ENCODE data around the gene WLS.

WLS gene

DNA sequence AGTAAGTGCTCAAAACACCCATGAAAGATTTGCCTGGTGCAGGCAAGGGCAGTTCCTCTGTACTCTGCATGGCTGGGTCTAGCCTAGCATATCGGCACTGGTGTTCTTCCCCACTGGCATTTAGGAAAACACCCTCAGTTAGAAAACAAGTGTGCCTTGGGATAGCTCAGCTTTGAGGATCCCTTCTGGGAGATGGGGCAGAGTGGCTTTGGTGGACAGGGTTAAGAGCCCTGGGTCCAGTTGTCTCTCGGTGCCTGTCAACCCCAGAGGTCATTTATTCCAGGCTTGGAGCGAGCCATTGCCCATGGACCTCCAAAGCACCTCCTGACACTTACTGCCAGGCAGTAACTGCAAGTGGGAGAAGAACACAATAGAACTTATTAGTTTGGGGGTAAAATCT lies 101.1 kb downstream of the WLS start:
- Histone ChIP-seq H3K27me3 (ENCODE audit: control insufficient read depth in 5 of 5, insufficient read depth in 4 of 5, low read length in 5 of 5) (no peaks in the 10 kb centered on the region), H3K9me3 (ENCODE audit: control insufficient read depth in 5 of 5, low read length in 5 of 5) (no peaks in the 10 kb centered on the region), H3K9ac (ENCODE audit: low read length in 5 of 5) (no peak overlapping the region), H3K27ac (ENCODE audit: low read depth, low read length) (no peak overlapping the region), H3K4me3 (ENCODE audit: low read depth in 1 of 5, low read length in 5 of 5) (no peak overlapping the region), H3K4me1 (ENCODE audit: control insufficient read depth in 5 of 5, insufficient read depth in 5 of 5, low read length in 5 of 5) (no peaks in the 10 kb centered on the region), H3K36me3 (ENCODE audit: control insufficient read depth in 5 of 5, insufficient read depth in 5 of 5, low read length in 5 of 5) (peaks cover 9 to 59% (median 29%) of the 10 kb centered on the region in 5 donors)

DNA sequence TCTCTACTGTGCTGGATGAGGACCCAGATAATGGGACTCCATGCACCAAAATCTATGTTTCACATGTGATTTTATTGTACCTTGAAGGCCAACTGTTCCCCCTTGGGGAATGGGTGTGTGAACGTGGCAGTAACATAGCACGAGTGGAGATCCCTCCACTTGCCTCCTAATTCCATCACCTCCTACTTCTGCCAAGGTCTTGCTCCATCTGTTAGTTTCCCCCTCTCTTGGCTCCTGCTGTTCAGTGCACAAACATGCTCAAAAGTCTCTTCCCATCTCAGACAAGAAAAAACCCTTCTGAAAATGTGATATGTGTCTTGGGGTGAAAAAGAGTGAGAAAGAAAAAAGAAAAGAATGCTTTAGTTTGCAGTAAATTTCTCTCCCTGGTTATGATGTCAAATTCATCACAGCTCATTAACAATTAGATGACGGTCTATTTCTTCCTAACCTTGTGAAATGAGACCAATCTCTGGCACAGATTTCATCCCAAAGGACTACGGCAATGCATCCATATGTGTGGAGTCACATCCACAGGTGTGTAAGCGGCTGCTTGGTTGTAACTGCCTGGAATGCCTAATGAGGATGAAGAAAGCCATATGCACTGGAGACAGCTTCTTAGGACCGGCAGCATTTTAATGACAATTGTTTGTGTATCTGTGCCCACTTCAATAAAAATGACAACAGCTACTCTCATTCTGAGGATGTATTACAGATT lies 102.6 kb downstream of the WLS start:
- Histone ChIP-seq H3K36me3 (ENCODE audit: control insufficient read depth in 5 of 5, insufficient read depth in 5 of 5, low read length in 5 of 5) (peaks cover 4 to 53% (median 29%) of the 10 kb centered on the region in 5 donors), H3K9me3 (ENCODE audit: control insufficient read depth in 5 of 5, low read length in 5 of 5) (no peaks in the 10 kb centered on the region), H3K9ac (ENCODE audit: low read length in 5 of 5) (no peak overlapping the region), H3K4me3 (ENCODE audit: low read depth in 1 of 5, low read length in 5 of 5) (no peak overlapping the region), H3K4me1 (ENCODE audit: control insufficient read depth in 5 of 5, insufficient read depth in 5 of 5, low read length in 5 of 5) (no peaks in the 10 kb centered on the region), H3K27me3 (ENCODE audit: control insufficient read depth in 5 of 5, insufficient read depth in 4 of 5, low read length in 5 of 5) (no peaks in the 10 kb centered on the region), H3K27ac (ENCODE audit: low read depth, low read length) (no peak overlapping the region)

DNA sequence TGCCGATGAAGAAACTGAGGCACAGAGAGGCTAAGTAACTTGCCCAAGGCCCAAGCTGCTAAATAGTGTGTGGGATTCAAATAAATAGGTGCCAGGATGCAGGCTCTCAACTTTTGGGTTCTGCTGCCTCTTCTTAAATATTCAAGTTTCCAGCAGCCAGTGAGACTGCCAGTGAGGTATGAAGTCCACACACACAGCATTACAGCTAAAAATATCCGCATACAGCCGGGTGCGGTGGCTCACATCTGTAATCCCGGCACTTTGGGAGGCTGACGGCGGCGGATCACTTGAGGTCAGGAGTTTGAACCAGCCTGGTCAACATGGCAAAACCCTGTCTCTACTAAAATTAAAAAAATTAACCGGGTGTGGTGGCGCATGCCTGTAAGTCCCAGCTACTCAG lies 103.5 kb downstream of the WLS start:
- Histone ChIP-seq H3K27ac (ENCODE audit: low read depth, low read length) (no peak overlapping the region), H3K9ac (ENCODE audit: low read length in 5 of 5) (no peak overlapping the region), H3K27me3 (ENCODE audit: control insufficient read depth in 5 of 5, insufficient read depth in 4 of 5, low read length in 5 of 5) (no peaks in the 10 kb centered on the region), H3K4me3 (ENCODE audit: low read depth in 1 of 5, low read length in 5 of 5) (no peak overlapping the region), H3K4me1 (ENCODE audit: control insufficient read depth in 5 of 5, insufficient read depth in 5 of 5, low read length in 5 of 5) (no peaks in the 10 kb centered on the region), H3K9me3 (ENCODE audit: control insufficient read depth in 5 of 5, low read length in 5 of 5) (no peaks in the 10 kb centered on the region), H3K36me3 (ENCODE audit: control insufficient read depth in 5 of 5, insufficient read depth in 5 of 5, low read length in 5 of 5) (peaks cover 4 to 50% (median 35%) of the 10 kb centered on the region in 5 donors)

DNA sequence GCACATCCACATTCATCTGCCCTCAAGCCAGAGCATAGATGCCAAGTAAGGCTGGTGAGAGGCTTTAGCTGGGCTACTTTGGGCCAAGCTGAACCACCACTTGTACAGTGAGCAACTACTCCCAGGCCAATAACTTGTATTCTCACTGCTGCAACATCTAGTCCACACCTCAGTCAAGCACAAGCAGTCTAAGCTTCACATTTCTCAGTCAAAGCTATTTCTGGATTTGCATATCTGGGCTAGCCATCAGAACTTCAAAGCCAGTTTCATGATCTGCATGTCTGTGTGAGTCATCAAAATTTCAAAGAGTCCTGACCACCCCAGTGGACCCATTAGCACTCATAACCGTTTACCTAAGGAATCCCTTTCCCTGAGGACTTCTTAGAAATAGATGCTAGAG lies 104.2 kb downstream of the WLS start:
- peaks cover 0 to 46% (median 31%) of the 10 kb centered on the region in 5 donors for H3K36me3 ChIP-seq (ENCODE audit: control insufficient read depth in 5 of 5, insufficient read depth in 5 of 5, low read length in 5 of 5)
- no peak overlapping the region for H3K27ac ChIP-seq (ENCODE audit: low read depth, low read length)

DNA sequence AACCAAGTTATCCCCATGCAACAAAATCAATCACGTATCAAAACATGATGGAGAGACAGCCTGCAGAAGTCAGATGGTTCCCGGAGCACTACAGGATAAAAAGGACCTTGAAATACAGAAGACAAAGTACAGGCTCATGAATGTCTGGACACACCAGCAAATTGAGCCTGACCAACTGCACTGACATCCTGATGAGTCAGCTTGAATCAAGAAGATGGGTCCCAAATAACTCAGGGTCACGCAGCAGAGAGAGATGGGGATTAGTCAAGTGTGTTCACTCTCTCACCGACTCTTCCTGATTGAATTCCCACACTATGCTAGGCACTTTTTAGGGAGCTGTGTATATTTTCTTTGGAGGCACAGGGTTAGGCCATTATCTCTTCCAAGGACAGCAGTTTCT lies 110.8 kb downstream of the WLS start:
- no peak overlapping the region for H3K9ac ChIP-seq (ENCODE audit: low read length in 5 of 5)
- H3K27ac ChIP-seq (ENCODE audit: low read depth, low read length): no peak overlapping the region
- no peak overlapping the region for H3K4me3 ChIP-seq (ENCODE audit: low read depth in 1 of 5, low read length in 5 of 5)
- H3K9me3 ChIP-seq (ENCODE audit: control insufficient read depth in 5 of 5, low read length in 5 of 5): no peaks in the 10 kb centered on the region
- H3K36me3 ChIP-seq (ENCODE audit: control insufficient read depth in 5 of 5, insufficient read depth in 5 of 5, low read length in 5 of 5): peaks cover 0 to 23% (median 14%) of the 10 kb centered on the region in 5 donors
- H3K4me1 ChIP-seq (ENCODE audit: control insufficient read depth in 5 of 5, insufficient read depth in 5 of 5, low read length in 5 of 5): peaks cover 0 to 5% (median 0%) of the 10 kb centered on the region in 5 donors
- no peaks in the 10 kb centered on the region for H3K27me3 ChIP-seq (ENCODE audit: control insufficient read depth in 5 of 5, insufficient read depth in 4 of 5, low read length in 5 of 5)

More for the DNA sequence above, 104.2 kb downstream of the WLS start:
- H3K4me3 ChIP-seq (ENCODE audit: low read depth in 1 of 5, low read length in 5 of 5): no peak overlapping the region
- H3K27me3 ChIP-seq (ENCODE audit: control insufficient read depth in 5 of 5, insufficient read depth in 4 of 5, low read length in 5 of 5): no peaks in the 10 kb centered on the region
- H3K9ac ChIP-seq (ENCODE audit: low read length in 5 of 5): no peak overlapping the region
- no peaks in the 10 kb centered on the region for H3K9me3 ChIP-seq (ENCODE audit: control insufficient read depth in 5 of 5, low read length in 5 of 5)
- no peaks in the 10 kb centered on the region for H3K4me1 ChIP-seq (ENCODE audit: control insufficient read depth in 5 of 5, insufficient read depth in 5 of 5, low read length in 5 of 5)

DNA sequence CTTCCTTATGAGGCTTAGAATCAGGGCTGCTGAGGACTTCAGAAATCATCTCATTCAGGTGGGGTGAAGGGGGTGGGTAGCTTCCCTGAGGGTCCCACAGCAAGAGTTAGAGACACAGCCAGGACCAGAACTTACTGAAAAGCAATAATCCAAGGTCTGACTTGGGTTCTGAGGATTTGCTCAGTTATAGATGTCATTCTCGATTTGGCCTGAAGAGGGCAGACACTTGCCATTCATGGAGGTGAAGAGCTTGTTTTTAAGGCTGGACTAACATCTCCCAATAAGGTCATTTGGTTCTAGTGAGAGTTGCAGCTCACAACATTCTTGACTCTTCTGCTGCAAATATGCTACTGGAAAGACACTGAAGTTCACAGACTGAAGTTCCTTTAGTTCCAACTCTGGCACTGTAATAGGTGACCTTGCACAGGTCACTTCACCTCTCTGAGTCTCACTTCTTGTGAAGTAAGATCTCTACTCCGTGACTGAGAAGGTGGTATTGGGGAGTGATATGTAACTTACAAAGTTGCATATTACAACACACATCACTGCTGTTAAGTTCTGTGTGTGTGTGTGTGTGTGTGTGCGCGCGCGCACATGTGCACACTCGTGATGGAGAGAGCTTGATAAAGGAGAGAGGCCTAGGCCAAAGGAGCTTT lies 112.1 kb downstream of the WLS start:
- H3K4me1 ChIP-seq (ENCODE audit: control insufficient read depth in 5 of 5, insufficient read depth in 5 of 5, low read length in 5 of 5): peaks cover 0 to 5% (median 0%) of the 10 kb centered on the region in 5 donors
- H3K27me3 ChIP-seq (ENCODE audit: control insufficient read depth in 5 of 5, insufficient read depth in 4 of 5, low read length in 5 of 5): no peaks in the 10 kb centered on the region
- peaks cover 0 to 15% (median 7%) of the 10 kb centered on the region in 5 donors for H3K36me3 ChIP-seq (ENCODE audit: control insufficient read depth in 5 of 5, insufficient read depth in 5 of 5, low read length in 5 of 5)
- H3K27ac ChIP-seq (ENCODE audit: low read depth, low read length): no peak overlapping the region
- H3K9ac ChIP-seq (ENCODE audit: low read length in 5 of 5): no peak overlapping the region
- no peak overlapping the region for H3K4me3 ChIP-seq (ENCODE audit: low read depth in 1 of 5, low read length in 5 of 5)
- H3K9me3 ChIP-seq (ENCODE audit: control insufficient read depth in 5 of 5, low read length in 5 of 5): no peaks in the 10 kb centered on the region

DNA sequence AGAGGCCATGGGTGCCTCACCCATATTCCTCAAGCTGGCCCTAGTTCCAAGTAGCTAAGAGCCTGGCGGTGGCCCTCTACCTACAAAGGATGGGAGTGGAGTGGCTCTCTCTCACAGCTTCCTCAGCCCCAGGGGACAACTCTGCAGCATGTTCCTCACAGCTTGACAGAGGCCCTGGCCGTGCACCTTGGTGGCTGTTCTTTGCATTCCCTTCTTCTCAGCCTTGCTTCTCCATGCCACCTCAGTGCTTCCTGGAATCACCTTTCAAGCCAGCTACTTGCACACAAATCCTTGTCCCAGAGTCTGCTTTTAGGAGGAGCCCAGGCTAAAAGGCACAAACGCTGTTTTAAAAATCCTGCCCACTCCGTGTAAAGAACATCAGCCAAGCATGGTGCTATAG lies 112.9 kb downstream of the WLS start:
- Histone ChIP-seq H3K4me3 (ENCODE audit: low read depth in 1 of 5, low read length in 5 of 5) (no peak overlapping the region), H3K9me3 (ENCODE audit: control insufficient read depth in 5 of 5, low read length in 5 of 5) (no peaks in the 10 kb centered on the region), H3K27me3 (ENCODE audit: control insufficient read depth in 5 of 5, insufficient read depth in 4 of 5, low read length in 5 of 5) (no peaks in the 10 kb centered on the region), H3K4me1 (ENCODE audit: control insufficient read depth in 5 of 5, insufficient read depth in 5 of 5, low read length in 5 of 5) (peaks cover 0 to 5% (median 0%) of the 10 kb centered on the region in 5 donors), H3K27ac (ENCODE audit: low read depth, low read length) (no peak overlapping the region), H3K36me3 (ENCODE audit: control insufficient read depth in 5 of 5, insufficient read depth in 5 of 5, low read length in 5 of 5) (peaks cover 0 to 14% (median 5%) of the 10 kb centered on the region in 5 donors), H3K9ac (ENCODE audit: low read length in 5 of 5) (no peak overlapping the region)

DNA sequence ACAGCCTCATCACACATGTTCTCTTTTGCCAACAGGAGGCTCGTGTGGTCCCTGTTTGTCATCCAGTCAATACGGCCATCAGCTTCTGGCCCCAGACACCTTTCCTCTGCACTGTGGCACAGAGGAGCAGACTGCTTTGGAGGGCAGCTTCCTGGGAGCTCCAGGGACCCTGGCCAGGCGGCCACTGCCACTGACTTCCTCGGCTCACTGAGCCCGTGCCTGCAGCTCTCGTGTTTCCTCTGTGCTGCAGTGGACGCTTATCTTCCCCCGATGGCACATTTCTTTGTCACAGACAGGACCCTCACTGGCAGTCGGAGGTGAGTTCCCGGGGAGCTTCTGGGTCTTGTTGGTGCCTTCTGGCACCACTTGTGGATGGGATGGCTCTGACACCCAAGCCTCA lies 114.9 kb downstream of the WLS start:
- Histone ChIP-seq H3K4me1 (ENCODE audit: control insufficient read depth in 5 of 5, insufficient read depth in 5 of 5, low read length in 5 of 5) (peaks cover 0 to 6% (median 5%) of the 10 kb centered on the region in 5 donors), H3K9ac (ENCODE audit: low read length in 5 of 5) (no peak overlapping the region), H3K36me3 (ENCODE audit: control insufficient read depth in 5 of 5, insufficient read depth in 5 of 5, low read length in 5 of 5) (peaks cover 0 to 8% (median 2%) of the 10 kb centered on the region in 5 donors), H3K4me3 (ENCODE audit: low read depth in 1 of 5, low read length in 5 of 5) (no peak overlapping the region), H3K27ac (ENCODE audit: low read depth, low read length) (no peak overlapping the region), H3K27me3 (ENCODE audit: control insufficient read depth in 5 of 5, insufficient read depth in 4 of 5, low read length in 5 of 5) (no peaks in the 10 kb centered on the region), H3K9me3 (ENCODE audit: control insufficient read depth in 5 of 5, low read length in 5 of 5) (no peaks in the 10 kb centered on the region)

DNA sequence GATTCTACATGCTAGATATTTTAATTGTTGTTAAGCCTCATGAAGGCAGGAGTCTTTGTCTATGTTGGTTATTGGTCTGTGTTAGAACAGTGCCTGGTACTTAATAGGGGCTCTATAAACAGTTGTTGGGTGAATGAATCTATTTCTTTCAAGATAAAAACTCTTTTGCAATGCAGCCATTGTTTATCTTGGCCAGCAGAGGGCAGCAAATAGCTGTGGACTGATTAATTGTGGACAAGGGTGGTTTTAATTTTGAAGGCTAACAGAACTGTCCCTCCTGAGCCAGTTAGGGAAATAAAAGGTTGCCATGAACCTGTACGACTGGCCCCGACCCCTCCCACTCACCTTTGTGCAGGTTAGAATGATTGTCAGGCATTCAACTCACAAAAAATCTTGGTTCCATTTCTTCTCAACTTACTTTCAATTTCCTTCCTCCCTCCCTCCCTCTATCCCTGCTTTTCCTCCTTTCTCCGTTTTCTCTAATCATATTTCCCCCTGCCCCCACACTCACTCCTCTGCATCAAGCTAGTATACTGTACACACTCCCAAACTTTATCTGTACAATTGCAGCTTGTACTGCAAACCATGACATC lies 115.6 kb downstream of the WLS start:
- Histone ChIP-seq H3K4me3 (ENCODE audit: low read depth in 1 of 5, low read length in 5 of 5) (no peak overlapping the region), H3K36me3 (ENCODE audit: control insufficient read depth in 5 of 5, insufficient read depth in 5 of 5, low read length in 5 of 5) (peaks cover 0 to 6% (median 2%) of the 10 kb centered on the region in 5 donors), H3K27ac (ENCODE audit: low read depth, low read length) (no peak overlapping the region), H3K9ac (ENCODE audit: low read length in 5 of 5) (peak overlapping the region in 1 of 5 donors; percentile 16), H3K27me3 (ENCODE audit: control insufficient read depth in 5 of 5, insufficient read depth in 4 of 5, low read length in 5 of 5) (no peaks in the 10 kb centered on the region), H3K4me1 (ENCODE audit: control insufficient read depth in 5 of 5, insufficient read depth in 5 of 5, low read length in 5 of 5) (peaks cover 0 to 13% (median 11%) of the 10 kb centered on the region in 5 donors), H3K9me3 (ENCODE audit: control insufficient read depth in 5 of 5, low read length in 5 of 5) (no peaks in the 10 kb centered on the region)

DNA sequence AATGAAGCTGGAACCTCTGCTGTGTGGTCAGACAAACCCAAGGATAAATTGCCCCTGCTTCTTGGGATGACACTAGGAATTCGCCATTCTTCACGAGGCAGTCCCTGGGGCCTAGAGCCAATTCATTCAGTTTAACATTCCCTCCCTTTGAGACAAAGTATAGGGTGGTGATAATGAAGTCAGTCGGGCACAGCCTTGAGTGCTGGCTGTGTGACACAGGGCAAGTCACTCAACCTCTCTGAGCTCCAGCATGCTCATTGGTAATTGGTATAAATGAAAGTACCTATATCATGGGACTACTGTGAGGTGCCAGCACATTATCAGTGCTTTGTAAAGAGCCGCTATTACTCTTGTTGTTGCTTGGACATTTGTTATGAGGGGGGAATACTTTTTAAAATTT lies 117.0 kb downstream of the WLS start:
- H3K27ac ChIP-seq (ENCODE audit: low read depth, low read length): no peak overlapping the region
- peaks cover 0 to 4% (median 0%) of the 10 kb centered on the region in 5 donors for H3K36me3 ChIP-seq (ENCODE audit: control insufficient read depth in 5 of 5, insufficient read depth in 5 of 5, low read length in 5 of 5)
- no peak overlapping the region for H3K4me3 ChIP-seq (ENCODE audit: low read depth in 1 of 5, low read length in 5 of 5)
- H3K9me3 ChIP-seq (ENCODE audit: control insufficient read depth in 5 of 5, low read length in 5 of 5): no peaks in the 10 kb centered on the region
- peaks cover 0 to 16% (median 12%) of the 10 kb centered on the region in 5 donors for H3K4me1 ChIP-seq (ENCODE audit: control insufficient read depth in 5 of 5, insufficient read depth in 5 of 5, low read length in 5 of 5)
- no peaks in the 10 kb centered on the region for H3K27me3 ChIP-seq (ENCODE audit: control insufficient read depth in 5 of 5, insufficient read depth in 4 of 5, low read length in 5 of 5)
- no peak overlapping the region for H3K9ac ChIP-seq (ENCODE audit: low read length in 5 of 5)

Data from subcutaneous abdominal adipose tissue (tissue), 5 donors.